Activated T-helper 1 cell treated with anti-CD3 and anti-CD28 coated beads, Interleukin-12 subunit alpha, Interleukin-12 subunit beta, Interleukin-2, Interleukin-4 antibody, amounts not matched to agents 30 ng/mL and 10 ng/mL and 1 ng/mL, durations not matched to agents 14 hours and 24 hours and 36 hours (primary cell): ENCODE data around the gene FADS6. TPM values are rescaled to one million over a fixed set of nuclear protein-coding genes. Genes with fewer than 3 reads are reported as not detected.
"Not testable (repeated sequence)": the region's sequence is repeated elsewhere in the genome, so short reads cannot be mapped to it uniquely, and the experiment has no call there.

Experiments used
- DNase-seq: peaks from one replicate; pipeline ENCODE4 v3.0.0; 2021; ENCODE audit warnings: low spot score
- H3K27ac Mint-ChIP-seq: one replicate; pipeline ENCODE4 v1.8.0; 2021; ENCODE audit warnings: mild to moderate bottlenecking, mixed read lengths
- H3K27me3 Mint-ChIP-seq: one replicate; pipeline ENCODE4 v1.8.0; 2022; ENCODE audit warnings: mild to moderate bottlenecking, moderate library complexity, mixed read lengths; ENCODE audit not compliant: insufficient read depth
- H3K36me3 Mint-ChIP-seq: one replicate; pipeline ENCODE4 v1.8.0; 2021; ENCODE audit warnings: low read depth, mixed read lengths
- H3K4me1 Mint-ChIP-seq: one replicate; pipeline ENCODE4 v1.8.0; 2021; ENCODE audit warnings: low read depth, mixed read lengths
- H3K4me3 Mint-ChIP-seq: one replicate; pipeline ENCODE4 v1.8.0; 2021; ENCODE audit warnings: mild to moderate bottlenecking, moderate library complexity, mixed read lengths
- H3K9me3 Mint-ChIP-seq: one replicate; pipeline ENCODE4 v1.8.0; 2021; ENCODE audit warnings: mixed read lengths
- intact Hi-C: fragments of 100-400 bp; cut with micrococcal nuclease; formaldehyde crosslinking; loops from one replicate; pipeline ENCODE4 v1.15.1; 2024
- total RNA-seq: library from RNA; stranded (reverse); gene quantifications from 2 replicates; pipeline ENCODE4 v1.2.3, GENCODE V29; 2022

FADS6 gene
- total RNA-seq, 1 donor from 2014 or later: not detected

DNA sequence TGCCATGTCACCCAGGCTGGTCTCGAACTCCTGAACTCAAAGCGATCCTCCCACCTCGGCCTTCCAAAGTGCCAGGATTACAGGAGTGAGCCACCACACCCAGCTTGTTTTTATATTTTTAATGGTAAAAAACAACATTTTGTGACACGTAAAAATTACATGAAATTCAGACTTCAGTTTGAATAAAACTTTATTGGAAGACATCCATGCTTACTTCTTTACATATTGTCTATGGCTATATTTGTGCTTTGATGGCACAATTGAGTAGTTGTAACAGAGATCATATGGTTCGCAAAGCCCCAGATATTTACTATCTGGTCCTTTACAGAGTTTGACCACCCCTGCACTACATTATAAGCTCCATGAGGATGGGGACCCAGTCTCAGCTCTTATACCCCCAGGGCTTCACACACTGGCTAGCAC lies 18.8 kb downstream of the FADS6 start:
- H3K27me3 Mint-ChIP-seq: peaks cover 5% of the 10 kb centered on the region
- intact Hi-C loops: loop anchor here (5.0 to 10.0 kb wide), 2 partner anchors 158 to 390 kb away; partner anchors contain the start of genes GGA3 and MRPS7
- H3K9me3 Mint-ChIP-seq: no peaks in the 10 kb centered on the region
- H3K27ac Mint-ChIP-seq: no peak overlapping the region
- peak overlapping the region; percentile 89 for H3K4me3 Mint-ChIP-seq
- no peak for DNase-seq
- peaks cover 9% of the 10 kb centered on the region for H3K36me3 Mint-ChIP-seq
- H3K4me1 Mint-ChIP-seq: peaks cover 31% of the 10 kb centered on the region

DNA sequence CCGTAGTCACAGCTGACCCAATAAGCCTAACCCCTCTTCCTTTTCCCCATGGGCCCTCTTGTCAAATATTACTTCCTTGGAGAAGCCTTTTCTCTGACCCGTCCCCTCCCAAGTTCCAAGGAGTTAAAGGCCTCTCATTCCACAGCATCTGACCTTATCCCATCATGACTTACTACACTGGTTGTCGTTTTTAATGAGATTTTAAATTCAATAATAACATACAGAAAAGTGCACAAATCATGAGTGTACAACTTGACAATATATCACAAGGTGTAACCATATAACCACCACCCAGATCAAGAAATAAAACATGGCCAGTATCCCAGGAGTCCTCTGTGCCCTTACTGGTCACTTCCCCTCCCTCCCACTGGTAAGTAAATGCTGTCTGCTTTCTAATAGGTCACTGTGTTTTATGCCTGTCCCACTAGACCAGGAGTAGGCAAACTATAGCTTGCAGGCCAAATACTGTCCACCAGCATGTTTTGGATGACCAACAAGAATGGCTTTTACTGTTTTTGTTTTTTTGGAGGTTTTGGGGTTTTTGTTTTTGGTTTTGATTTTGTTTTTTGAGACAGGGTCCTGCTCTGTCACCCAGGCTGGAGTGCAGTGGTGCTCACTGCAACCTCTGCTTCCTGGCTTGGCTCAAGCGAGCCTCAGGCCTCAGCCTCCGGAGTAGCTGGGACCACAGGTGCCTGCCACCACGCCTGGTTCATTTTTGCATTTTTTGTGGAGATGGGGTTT lies 19.4 kb downstream of the FADS6 start:
- H3K36me3 Mint-ChIP-seq: peaks cover 12% of the 10 kb centered on the region

DNA sequence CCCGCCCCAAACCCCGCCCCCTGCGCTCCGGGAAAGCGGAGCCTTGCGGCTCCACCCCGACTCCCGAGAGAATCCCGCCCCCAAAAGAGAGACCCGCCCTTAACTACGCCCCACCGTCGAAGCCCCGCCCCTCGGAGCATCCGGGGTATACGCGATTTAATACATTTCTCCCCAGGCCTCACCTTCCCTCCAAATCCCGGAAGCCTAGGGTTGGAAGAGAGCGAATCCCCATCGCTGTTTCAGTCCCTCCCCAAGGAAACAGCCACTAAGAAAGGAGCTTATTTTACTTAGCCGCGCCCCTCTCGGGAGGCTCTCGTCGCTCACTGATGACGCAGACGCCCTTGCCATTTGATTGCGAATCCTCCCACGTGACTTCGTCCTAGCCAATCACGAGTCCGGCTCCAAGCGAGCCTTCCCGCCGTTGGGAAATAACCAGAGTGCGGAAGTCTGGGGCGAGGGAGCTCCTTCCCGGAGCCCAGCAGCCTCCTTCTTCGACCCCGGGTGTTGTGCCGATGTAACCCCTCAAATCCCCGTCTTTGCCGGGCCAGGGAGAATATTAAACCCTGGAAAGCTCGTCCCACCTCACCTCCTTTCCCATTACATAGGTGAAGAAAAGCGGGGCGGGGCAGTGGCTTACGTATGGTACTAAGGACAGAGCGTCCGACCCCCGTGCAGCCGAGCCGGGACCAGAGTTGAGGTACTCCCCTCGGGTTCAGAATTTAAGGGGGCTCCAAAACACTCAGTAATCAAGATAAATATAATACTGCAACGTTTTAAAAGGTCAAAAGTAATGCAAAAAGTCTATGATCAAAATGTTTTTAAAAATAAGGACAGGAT lies 20.2 kb downstream of the FADS6 start:
- peak; percentile 98 for DNase-seq
- H3K9me3 Mint-ChIP-seq: no peaks in the 10 kb centered on the region
- H3K4me1 Mint-ChIP-seq: peaks cover 31% of the 10 kb centered on the region
- H3K27me3 Mint-ChIP-seq: peaks cover 5% of the 10 kb centered on the region
- intact Hi-C loops: loop anchor here (1.0 to 10.0 kb wide), 9 partner anchors 21 to 416 kb away; partner anchors contain the start of genes ATP5PD, CDR2L, GGA3 and KCTD2
- H3K27ac Mint-ChIP-seq: peak overlapping the region; percentile 87
- peak overlapping the region; percentile 89 for H3K4me3 Mint-ChIP-seq
- peaks cover 12% of the 10 kb centered on the region for H3K36me3 Mint-ChIP-seq

More for the DNA sequence above, 19.4 kb downstream of the FADS6 start:
- peak overlapping the region; percentile 89 for H3K4me3 Mint-ChIP-seq
- H3K9me3 Mint-ChIP-seq: no peaks in the 10 kb centered on the region
- peaks cover 5% of the 10 kb centered on the region for H3K27me3 Mint-ChIP-seq
- no peak for DNase-seq
- H3K27ac Mint-ChIP-seq: peak overlapping the region; percentile 87
- peaks cover 31% of the 10 kb centered on the region for H3K4me1 Mint-ChIP-seq
- intact Hi-C loops: loop anchor here (1.0 to 10.0 kb wide), 9 partner anchors 22 to 415 kb away; partner anchors contain the start of genes ATP5PD, CDR2L, GGA3 and KCTD2

DNA sequence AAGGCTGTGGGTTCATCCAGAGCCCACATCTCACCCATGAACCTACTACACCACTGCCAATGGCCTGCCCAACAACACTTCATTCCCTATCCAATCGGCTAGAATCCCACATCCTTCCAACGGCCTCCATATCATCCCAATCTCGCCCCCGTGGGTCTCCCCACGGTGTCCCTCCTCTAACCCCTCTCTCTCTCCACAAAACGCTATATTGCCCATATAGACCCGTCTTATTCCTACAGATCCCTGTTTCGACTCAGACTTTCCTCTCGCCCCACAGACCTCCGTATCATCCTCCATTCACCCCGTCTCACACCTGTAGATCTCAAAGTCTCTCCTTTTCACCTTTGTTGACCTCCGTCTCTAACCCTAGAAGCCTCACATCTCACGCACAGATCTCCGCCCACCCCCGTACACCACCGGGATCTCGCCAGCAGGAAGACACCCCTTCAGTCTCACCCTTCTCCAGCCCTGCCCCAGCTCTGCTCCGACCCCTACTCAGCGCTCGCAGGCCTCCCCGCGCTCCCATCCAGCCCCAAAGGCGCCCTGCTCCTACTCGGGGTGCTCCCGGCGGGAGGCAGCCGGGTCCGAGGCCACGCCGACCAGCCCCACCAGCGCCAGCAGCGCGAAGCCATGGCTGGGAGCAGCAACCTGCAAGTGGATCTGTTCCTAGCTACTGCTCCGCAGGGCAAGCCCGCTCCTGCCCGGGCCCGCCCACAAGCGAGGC lies 21.0 kb downstream of the FADS6 start, which contains the start of gene FDXR:
Gene FDXR (minus strand): TSS at position 682 of the 724 bp plus-strand sequence. CDS start 50 bp downstream, at position 632.
- Mint-ChIP-seq H3K9me3 (no peaks in the 10 kb centered on the region), H3K36me3 (peaks cover 12% of the 10 kb centered on the region), H3K4me3 (peak within 1 kb of the TSS; percentile 89), H3K27ac (peak within 1 kb of the TSS; percentile 87), H3K27me3 (peaks cover 5% of the 10 kb centered on the region), H3K4me1 (peaks cover 31% of the 10 kb centered on the region)
- DNase-seq: no peak
- intact Hi-C loops: loop anchor here (1.0 to 10.0 kb wide), 9 partner anchors 20 to 417 kb away; partner anchors contain the start of genes ATP5PD, CDR2L, GGA3 and KCTD2

DNA sequence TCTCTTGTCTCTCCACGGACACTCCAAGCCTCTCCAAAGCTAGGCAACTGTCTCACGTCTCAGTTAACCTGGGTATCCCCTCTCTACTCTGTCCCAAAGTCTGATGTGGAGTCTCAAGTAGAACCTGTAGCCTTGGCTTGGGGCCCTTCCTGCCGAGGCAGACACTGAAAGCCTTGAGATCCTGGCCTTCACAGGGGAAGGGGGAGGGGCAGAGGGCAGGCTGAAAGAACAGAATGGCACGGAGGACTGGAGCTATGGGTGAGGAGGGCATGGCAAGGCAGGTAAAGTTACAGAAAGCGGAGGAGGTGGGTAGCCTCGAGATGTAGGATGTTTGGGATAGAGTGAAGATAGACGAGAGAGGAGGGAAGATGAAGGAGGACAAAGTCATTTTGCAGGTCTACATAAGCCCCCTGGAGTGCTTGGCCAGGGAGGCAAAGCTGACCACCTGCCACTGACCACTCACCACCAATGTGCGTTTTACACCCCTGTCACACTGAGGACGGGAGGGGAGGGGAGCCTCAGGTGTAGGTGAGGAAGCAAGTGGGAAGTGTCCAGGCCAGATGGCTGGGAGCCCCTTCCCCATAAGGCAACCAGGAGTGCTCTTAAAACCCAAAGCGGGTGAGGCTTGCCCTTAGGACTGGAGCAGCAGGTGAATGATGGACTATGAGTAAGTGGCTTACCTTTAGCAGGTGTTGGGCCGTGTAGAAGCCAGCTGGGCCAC lies 21.9 kb downstream of the FADS6 start:
- Mint-ChIP-seq H3K27ac (no peak overlapping the region), H3K36me3 (peaks cover 12% of the 10 kb centered on the region), H3K9me3 (no peaks in the 10 kb centered on the region), H3K4me1 (peaks cover 31% of the 10 kb centered on the region), H3K4me3 (peak overlapping the region; percentile 89), H3K27me3 (peaks cover 2% of the 10 kb centered on the region)
- intact Hi-C loops: loop anchor here (2.0 to 10.0 kb wide), 4 partner anchors 81 to 393 kb away; partner anchors contain the start of genes ATP5PD, GGA3, KCTD2 and MRPS7
- no peak for DNase-seq

DNA sequence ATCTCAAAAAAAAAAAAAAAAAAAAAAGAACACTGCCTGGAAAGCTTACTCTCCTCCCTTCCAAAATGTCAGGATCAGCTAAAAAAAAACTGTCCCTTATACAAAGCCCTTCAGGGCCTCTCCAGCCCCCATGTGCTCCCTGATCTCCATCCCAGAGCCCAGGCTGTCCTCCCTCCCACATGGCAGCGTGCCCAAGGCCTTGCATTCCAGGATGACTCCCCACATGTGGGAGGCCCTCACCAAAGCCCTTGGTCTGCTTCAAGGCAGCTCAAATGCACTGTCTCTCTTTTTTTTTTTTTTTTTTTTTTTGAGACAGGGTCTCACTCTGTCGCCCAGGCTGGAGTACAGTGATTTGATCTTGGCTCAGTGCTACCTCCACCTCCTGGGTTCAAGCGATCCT lies 22.9 kb downstream of the FADS6 start:
- Mint-ChIP-seq H3K9me3 (no peaks in the 10 kb centered on the region), H3K27me3 (peaks cover 2% of the 10 kb centered on the region), H3K36me3 (peaks cover 12% of the 10 kb centered on the region), H3K4me3 (no peak overlapping the region), H3K4me1 (peaks cover 30% of the 10 kb centered on the region), H3K27ac (no peak overlapping the region)
- intact Hi-C loops: loop anchor here (5.0 to 10.0 kb wide), 2 partner anchors 162 to 394 kb away; partner anchors contain the start of genes GGA3 and MRPS7
- no peak for DNase-seq

DNA sequence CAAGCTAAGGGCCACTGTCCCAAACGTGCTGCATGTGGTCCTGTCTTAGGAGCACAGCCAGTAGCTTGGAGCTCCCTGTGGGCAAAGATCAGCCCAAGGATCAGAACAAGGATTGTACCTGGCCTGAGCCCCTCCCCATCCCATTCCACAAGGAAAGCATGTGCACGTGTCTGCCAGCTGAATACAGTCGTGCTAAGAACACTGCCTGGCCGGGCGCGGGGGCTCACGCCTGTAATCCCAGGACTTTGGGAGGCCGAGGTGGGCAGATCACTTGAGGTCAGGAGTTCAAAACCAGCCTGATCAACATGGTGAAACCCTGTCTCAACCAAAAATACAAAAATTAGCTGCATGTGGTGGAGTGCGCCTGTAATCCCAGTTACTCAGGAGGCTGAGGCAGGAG lies 23.4 kb downstream of the FADS6 start:
- not testable (repeated sequence) for DNase-seq, H3K9me3 Mint-ChIP-seq, H3K4me3 Mint-ChIP-seq, H3K27ac Mint-ChIP-seq, H3K27me3 Mint-ChIP-seq
- Mint-ChIP-seq H3K4me1 (peaks cover 29% of the 10 kb centered on the region), H3K36me3 (peaks cover 14% of the 10 kb centered on the region)
- intact Hi-C loops: loop anchor here (5.0 to 10.0 kb wide), 2 partner anchors 162 to 395 kb away; partner anchors contain the start of genes GGA3 and MRPS7

DNA sequence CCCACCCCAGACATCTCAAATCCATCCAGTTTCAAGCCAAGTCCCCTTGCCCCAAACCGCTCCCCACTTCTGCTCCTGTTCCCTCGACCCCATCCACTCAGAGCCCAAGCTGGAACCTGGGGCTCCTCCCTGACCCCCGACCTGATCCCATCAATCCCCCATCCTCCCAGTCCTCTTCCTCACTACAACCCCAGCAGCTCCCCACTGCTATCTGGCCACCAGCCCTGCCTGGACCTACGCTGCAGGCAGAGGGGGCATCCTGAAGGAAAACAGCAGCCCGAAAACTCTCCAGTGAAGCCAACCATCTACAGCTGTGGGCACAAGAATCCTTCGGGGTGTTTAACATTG lies 24.6 kb downstream of the FADS6 start:
- Mint-ChIP-seq H3K36me3 (peaks cover 17% of the 10 kb centered on the region), H3K27me3 (peaks cover 2% of the 10 kb centered on the region), H3K27ac (no peak overlapping the region), H3K4me1 (peaks cover 29% of the 10 kb centered on the region), H3K9me3 (no peaks in the 10 kb centered on the region), H3K4me3 (no peak overlapping the region)
- no peak for DNase-seq
- intact Hi-C loops: no loop called here

DNA sequence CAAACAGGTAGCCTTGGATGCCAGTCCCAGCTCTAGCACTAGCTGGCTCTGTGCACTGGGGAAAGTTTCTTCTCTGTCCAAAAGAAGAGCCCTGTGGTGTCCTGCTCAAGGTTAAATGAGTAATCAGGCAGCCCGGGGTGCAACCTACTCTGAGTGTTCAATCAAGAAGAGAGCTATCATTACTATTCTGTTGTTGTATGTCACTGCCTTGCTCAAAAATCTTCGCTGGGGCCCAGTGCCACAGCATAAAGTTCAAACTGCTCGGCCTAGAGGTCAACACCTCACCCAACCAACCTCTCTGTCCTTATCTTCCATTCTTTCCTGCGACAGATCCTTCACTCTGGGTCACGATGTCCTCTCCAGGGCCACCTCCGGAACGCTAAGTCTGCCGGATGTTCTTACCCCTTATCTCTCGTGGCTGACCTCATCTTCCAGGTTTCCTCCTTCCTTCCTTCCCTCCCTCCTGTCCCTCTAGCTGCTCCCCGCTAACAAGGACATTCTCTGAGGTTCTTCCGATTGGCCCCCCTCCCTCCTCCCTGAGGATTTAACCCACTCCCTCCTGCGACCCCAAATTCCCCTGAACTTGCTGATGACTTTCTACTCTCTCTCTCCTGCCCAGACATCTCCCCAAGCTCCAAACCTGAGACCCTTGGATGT lies 25.1 kb downstream of the FADS6 start:
- peaks cover 26% of the 10 kb centered on the region for H3K4me1 Mint-ChIP-seq
- H3K27me3 Mint-ChIP-seq: peaks cover 3% of the 10 kb centered on the region
- DNase-seq: no peak
- intact Hi-C loops: no loop called here
- H3K4me3 Mint-ChIP-seq: no peak overlapping the region
- peaks cover 21% of the 10 kb centered on the region for H3K36me3 Mint-ChIP-seq
- H3K27ac Mint-ChIP-seq: no peak overlapping the region
- no peaks in the 10 kb centered on the region for H3K9me3 Mint-ChIP-seq

DNA sequence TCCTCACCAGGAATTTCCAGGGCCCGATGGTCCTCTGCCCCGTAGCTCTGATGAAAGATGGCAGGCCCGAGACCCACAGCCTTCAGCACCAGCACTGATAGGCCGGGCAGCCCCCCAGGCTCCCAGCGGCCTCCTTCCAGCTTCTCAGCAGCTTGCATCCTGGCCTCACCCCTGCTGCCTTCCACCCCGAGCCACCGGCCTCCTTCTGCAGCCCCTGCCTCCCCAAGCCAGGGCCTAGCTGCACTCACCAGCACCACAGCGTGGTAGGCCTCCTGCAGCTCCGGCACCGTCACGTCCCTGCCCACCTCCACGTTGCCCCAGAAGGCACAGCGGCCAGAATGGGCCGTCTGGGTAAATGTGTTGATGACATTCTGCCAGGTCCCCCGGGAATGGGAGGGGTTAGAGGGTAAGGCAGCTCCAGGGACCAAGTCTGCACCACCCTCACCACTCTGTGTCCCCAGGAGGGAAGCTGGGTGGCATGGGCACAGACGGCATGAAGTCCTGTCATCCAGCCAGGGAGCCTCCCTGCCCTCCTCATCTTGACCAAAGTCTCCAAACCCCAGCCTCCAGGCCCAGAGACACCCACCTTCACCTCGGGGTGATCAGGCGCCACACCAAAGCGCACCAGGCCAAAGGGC lies 27.1 kb downstream of the FADS6 start:
- H3K27ac Mint-ChIP-seq: no peak overlapping the region
- H3K27me3 Mint-ChIP-seq: peaks cover 10% of the 10 kb centered on the region
- peaks cover 19% of the 10 kb centered on the region for H3K36me3 Mint-ChIP-seq
- no peak overlapping the region for H3K4me3 Mint-ChIP-seq
- no peaks in the 10 kb centered on the region for H3K9me3 Mint-ChIP-seq
- no peak for DNase-seq
- intact Hi-C loops: no loop called here
- H3K4me1 Mint-ChIP-seq: peaks cover 12% of the 10 kb centered on the region
